GM15510 (cell line): ENCODE results near the gene TPH2.

ENCODE experiments used
- POLR2A ChIP-seq: IDR thresholded peaks from 3 replicates; pipeline ENCODE4 v1.6.1; 2011; ENCODE audit warnings: borderline replicate concordance; ENCODE audit not compliant: insufficient read length; ENCODE audit errors: extremely low read depth

TPH2 gene

GRCh38 chr12:72006766-72007165, 68.1 kb downstream of the TPH2 start:
- no peak for TF ChIP-seq POLR2A

- no peak for TF ChIP-seq POLR2A
These were observed 71.7 kb downstream of the TPH2 start for GRCh38 chr12:72010356-72010755.

GRCh38 chr12:72011374-72011773, 72.7 kb downstream of the TPH2 start:
- no peak for TF ChIP-seq POLR2A

- TF ChIP-seq POLR2A = no peak
These were observed 74.2 kb downstream of the TPH2 start for GRCh38 chr12:72012874-72013273.

GRCh38 chr12:72015895-72016294, 77.2 kb downstream of the TPH2 start:
- no peak for TF ChIP-seq POLR2A

- no peak for TF ChIP-seq POLR2A
These were observed 78.5 kb downstream of the TPH2 start for GRCh38 chr12:72017054-72017651.

- no peak for TF ChIP-seq POLR2A
These were observed 79.4 kb downstream of the TPH2 start for GRCh38 chr12:72018036-72018435.

- TF ChIP-seq POLR2A = no peak
These were observed 86.0 kb downstream of the TPH2 start for GRCh38 chr12:72024613-72025012.

- no peak for TF ChIP-seq POLR2A
These were observed 86.9 kb downstream of the TPH2 start for GRCh38 chr12:72025524-72025923.

GRCh38 chr12:72028966-72029365, 90.3 kb downstream of the TPH2 start:
- no peak for TF ChIP-seq POLR2A

- no peak for TF ChIP-seq POLR2A
These were observed 91.6 kb downstream of the TPH2 start for GRCh38 chr12:72030277-72030676.

- no peak for TF ChIP-seq POLR2A
These were observed 92.4 kb downstream of the TPH2 start for GRCh38 chr12:72031066-72031465.

- TF ChIP-seq POLR2A = no peak
These were observed 95.3 kb downstream of the TPH2 start for GRCh38 chr12:72033991-72034390.

GRCh38 chr12:72035625-72036024, 97.0 kb downstream of the TPH2 start:
- no peak for TF ChIP-seq POLR2A

- TF ChIP-seq POLR2A = no peak
These were observed 97.7 kb downstream of the TPH2 start for GRCh38 chr12:72036393-72036792.

- TF ChIP-seq POLR2A = no peak
These were observed 98.6 kb downstream of the TPH2 start for GRCh38 chr12:72037006-72037795.

- no peak for TF ChIP-seq POLR2A
These were observed 103.2 kb downstream of the TPH2 start for GRCh38 chr12:72041811-72042210.

- TF ChIP-seq POLR2A = no peak
These were observed 115.0 kb downstream of the TPH2 start for GRCh38 chr12:72053604-72054003.

- TF ChIP-seq POLR2A = no peak
These were observed 115.9 kb downstream of the TPH2 start for GRCh38 chr12:72054511-72054910.
